KOPT-K1 (cell line): ENCODE data around the gene GNAT2.

ENCODE experiments used
- H3K27ac ChIP-seq: fragments of 200-600 bp; sonication (generic); 2 replicates; pipeline ENCODE4 v1.5.1; 2016; ENCODE audit warnings: antibody characterized with exemption, mild to moderate bottlenecking, low read depth, low read length; ENCODE audit not compliant: poor library complexity, severe bottlenecking
- H3K36me3 ChIP-seq: fragments of 200-600 bp; sonication (generic); 2 replicates; pipeline ENCODE4 v1.5.1; 2017; ENCODE audit warnings: antibody characterized with exemption, mild to moderate bottlenecking, low read length, moderate library complexity; ENCODE audit not compliant: insufficient read depth
- H3K9me3 ChIP-seq: fragments of 200-600 bp; sonication (generic); 2 replicates; pipeline ENCODE4 v1.5.1; 2017; ENCODE audit warnings: antibody characterized with exemption, low read length, mild to moderate bottlenecking; ENCODE audit not compliant: insufficient read depth, poor library complexity, severe bottlenecking

The GNAT2 gene

GRCh38 chr1:109573785-109574184 is 45.6 kb downstream of the GNAT2 start:
- Histone ChIP-seq H3K27ac (no peak overlapping the region), H3K9me3 (no peaks in the 10 kb centered on the region), H3K36me3 (peaks cover 36% of the 10 kb centered on the region)

- Histone ChIP-seq H3K36me3 (peaks cover 11% of the 10 kb centered on the region), H3K27ac (no peak overlapping the region), H3K9me3 (no peaks in the 10 kb centered on the region)
Observed at GRCh38 chr1:109570414-109570813, 49.0 kb downstream of the GNAT2 start.

- no peaks in the 10 kb centered on the region for H3K9me3 ChIP-seq
- no peaks in the 10 kb centered on the region; the same call in 1 of the 2 replicates for H3K36me3 ChIP-seq
- H3K27ac ChIP-seq, result no peak overlapping the region
Observed at GRCh38 chr1:109569323-109569722, 50.1 kb downstream of the GNAT2 start.

- no peaks in the 10 kb centered on the region for H3K9me3 ChIP-seq
- no peaks in the 10 kb centered on the region; the same call in 1 of the 2 replicates for H3K36me3 ChIP-seq
- H3K27ac ChIP-seq, result no peak overlapping the region
Observed at GRCh38 chr1:109567877-109568672, 51.3 kb downstream of the GNAT2 start.

GRCh38 chr1:109566982-109567381 is 52.4 kb downstream of the GNAT2 start:
- Histone ChIP-seq H3K9me3 (no peaks in the 10 kb centered on the region), H3K36me3 (no peaks in the 10 kb centered on the region; the same call in 1 of the 2 replicates), H3K27ac (no peak overlapping the region)

GRCh38 chr1:109565241-109565640 is 54.2 kb downstream of the GNAT2 start:
- Histone ChIP-seq H3K36me3 (no peaks in the 10 kb centered on the region; the same call in 1 of the 2 replicates), H3K27ac (no peak overlapping the region), H3K9me3 (no peaks in the 10 kb centered on the region)

GRCh38 chr1:109564194-109564878 is 55.1 kb downstream of the GNAT2 start:
- Histone ChIP-seq H3K36me3 (no peaks in the 10 kb centered on the region; the same call in 1 of the 2 replicates), H3K9me3 (no peaks in the 10 kb centered on the region), H3K27ac (no peak overlapping the region)

- Histone ChIP-seq H3K27ac (no peak overlapping the region), H3K36me3 (no peaks in the 10 kb centered on the region; the same call in 1 of the 2 replicates), H3K9me3 (no peaks in the 10 kb centered on the region)
Observed at GRCh38 chr1:109559995-109560394, 59.4 kb downstream of the GNAT2 start.

- Histone ChIP-seq H3K36me3 (0 out of 2 replicates have a peak, but pooled peaks cover 3% of the 10 kb centered on the region), H3K9me3 (no peaks in the 10 kb centered on the region), H3K27ac (no peak overlapping the region)
Observed at GRCh38 chr1:109557520-109557919, 61.9 kb downstream of the GNAT2 start.

- no peaks in the 10 kb centered on the region for H3K9me3 ChIP-seq
- peaks cover 3% of the 10 kb centered on the region; the same call in 1 of the 2 replicates for H3K36me3 ChIP-seq
- H3K27ac ChIP-seq, result no peak overlapping the region
Observed at GRCh38 chr1:109556563-109556962, 62.9 kb downstream of the GNAT2 start.
